ENCODE measurements around the gene DOK7. TPM values are rescaled to one million over a fixed set of nuclear protein-coding genes. Genes with fewer than 3 reads are reported as not detected.

The DOK7 gene
- total RNA-seq, 6 experiments from 2014 or later = 0.73 to 2.4 (median 1.5) TPM

DNA sequence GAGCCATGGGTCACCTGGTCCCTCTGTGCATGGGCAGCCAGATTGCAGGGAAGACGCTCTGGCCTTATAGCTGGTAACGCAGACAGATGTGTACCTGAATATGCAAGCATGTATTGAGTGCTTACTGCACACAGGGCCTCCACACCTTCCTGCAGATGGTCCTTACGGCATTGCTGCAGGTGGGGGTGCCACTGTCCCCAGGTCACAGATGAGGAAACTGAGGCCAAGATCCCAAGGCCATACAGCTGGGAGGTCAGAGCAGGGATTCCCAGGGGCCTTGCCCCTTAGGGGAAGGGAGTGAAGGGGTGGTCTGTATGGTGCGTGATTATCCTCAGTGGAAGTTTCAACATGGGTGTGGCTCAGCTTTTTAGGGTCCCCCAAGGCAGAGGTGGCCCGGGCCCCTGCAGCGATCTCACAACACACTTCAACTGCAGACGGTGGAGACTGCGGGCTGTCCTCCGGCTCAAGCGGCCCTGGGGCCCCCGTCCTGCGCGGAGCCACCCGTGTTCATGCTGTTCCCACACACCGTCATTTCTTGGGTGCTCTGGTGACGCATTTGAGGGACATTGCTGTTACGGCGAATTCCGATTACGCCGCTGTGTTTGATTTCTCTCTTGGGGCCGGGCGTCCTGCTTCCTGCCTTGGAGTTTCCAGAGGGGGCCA lies 8.1 kb downstream of the DOK7 start:
- no peaks in the 10 kb centered on the region for H3K36me3 ChIP-seq
- no peaks in the 10 kb centered on the region for H3K4me1 ChIP-seq
- DNase-seq (no peak), ATAC-seq (no peak)
- H3K9me3 ChIP-seq = no peaks in the 10 kb centered on the region
- H3K27me3 ChIP-seq = no peaks in the 10 kb centered on the region
- H3K4me3 ChIP-seq = no peak overlapping the region
- 100% methylated on average over 4 of the region's 23 CpGs for WGBS (ENCODE audit: insufficient coverage, low coverage, low lambda C conversion rate, missing lambda C conversion rate)
- intact Hi-C loops (cut with DNase I) = no loop called here
- TF ChIP-seq, protein P1, sequence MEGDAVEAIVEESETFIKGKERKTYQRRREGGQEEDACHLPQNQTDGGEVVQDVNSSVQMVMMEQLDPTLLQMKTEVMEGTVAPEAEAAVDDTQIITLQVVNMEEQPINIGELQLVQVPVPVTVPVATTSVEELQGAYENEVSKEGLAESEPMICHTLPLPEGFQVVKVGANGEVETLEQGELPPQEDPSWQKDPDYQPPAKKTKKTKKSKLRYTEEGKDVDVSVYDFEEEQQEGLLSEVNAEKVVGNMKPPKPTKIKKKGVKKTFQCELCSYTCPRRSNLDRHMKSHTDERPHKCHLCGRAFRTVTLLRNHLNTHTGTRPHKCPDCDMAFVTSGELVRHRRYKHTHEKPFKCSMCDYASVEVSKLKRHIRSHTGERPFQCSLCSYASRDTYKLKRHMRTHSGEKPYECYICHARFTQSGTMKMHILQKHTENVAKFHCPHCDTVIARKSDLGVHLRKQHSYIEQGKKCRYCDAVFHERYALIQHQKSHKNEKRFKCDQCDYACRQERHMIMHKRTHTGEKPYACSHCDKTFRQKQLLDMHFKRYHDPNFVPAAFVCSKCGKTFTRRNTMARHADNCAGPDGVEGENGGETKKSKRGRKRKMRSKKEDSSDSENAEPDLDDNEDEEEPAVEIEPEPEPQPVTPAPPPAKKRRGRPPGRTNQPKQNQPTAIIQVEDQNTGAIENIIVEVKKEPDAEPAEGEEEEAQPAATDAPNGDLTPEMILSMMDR (IDR thresholded peaks at IDR 0.05) = no peak
- no peak for TF ChIP-seq POLR2A (IDR thresholded peaks at IDR 0.05)
- H3K27ac ChIP-seq = no peak overlapping the region

DNA sequence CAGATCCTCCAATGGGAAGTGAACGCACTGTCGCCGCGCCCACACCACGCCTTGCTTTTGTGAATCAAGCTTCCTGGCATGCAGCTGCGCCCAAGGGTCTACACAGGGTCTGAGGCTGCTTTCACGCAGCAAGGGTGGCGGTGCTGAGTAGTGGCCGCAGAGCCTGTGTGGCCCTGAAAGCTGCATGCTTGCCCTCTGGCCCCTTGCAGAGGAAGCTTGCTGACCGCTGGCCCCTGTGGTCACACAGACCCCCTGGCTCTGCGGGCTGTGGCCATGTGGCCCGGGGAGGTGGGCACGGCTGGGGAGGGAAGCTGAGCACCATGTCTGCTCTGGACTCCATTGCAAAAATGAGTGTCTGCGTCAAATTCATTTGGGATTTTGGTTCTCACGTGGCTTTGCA lies 8.8 kb downstream of the DOK7 start:
- ATAC-seq (no peak), DNase-seq (peak in 1 of 3 donors; percentile 39)
- H3K36me3 ChIP-seq = no peaks in the 10 kb centered on the region
- no peak overlapping the region for H3K4me3 ChIP-seq
- H3K27me3 ChIP-seq = no peaks in the 10 kb centered on the region
- no peak overlapping the region for H3K27ac ChIP-seq
- intact Hi-C loops (cut with DNase I) = no loop called here
- H3K4me1 ChIP-seq = no peaks in the 10 kb centered on the region
- TF ChIP-seq, protein P1 (IDR thresholded peaks at IDR 0.05) = no peak
- TF ChIP-seq POLR2A (IDR thresholded peaks at IDR 0.05) = no peak
- WGBS (ENCODE audit: insufficient coverage, low coverage, low lambda C conversion rate, missing lambda C conversion rate) = no CpG with 5 or more reads among the region's 15 CpGs
- H3K9me3 ChIP-seq = no peaks in the 10 kb centered on the region

DNA sequence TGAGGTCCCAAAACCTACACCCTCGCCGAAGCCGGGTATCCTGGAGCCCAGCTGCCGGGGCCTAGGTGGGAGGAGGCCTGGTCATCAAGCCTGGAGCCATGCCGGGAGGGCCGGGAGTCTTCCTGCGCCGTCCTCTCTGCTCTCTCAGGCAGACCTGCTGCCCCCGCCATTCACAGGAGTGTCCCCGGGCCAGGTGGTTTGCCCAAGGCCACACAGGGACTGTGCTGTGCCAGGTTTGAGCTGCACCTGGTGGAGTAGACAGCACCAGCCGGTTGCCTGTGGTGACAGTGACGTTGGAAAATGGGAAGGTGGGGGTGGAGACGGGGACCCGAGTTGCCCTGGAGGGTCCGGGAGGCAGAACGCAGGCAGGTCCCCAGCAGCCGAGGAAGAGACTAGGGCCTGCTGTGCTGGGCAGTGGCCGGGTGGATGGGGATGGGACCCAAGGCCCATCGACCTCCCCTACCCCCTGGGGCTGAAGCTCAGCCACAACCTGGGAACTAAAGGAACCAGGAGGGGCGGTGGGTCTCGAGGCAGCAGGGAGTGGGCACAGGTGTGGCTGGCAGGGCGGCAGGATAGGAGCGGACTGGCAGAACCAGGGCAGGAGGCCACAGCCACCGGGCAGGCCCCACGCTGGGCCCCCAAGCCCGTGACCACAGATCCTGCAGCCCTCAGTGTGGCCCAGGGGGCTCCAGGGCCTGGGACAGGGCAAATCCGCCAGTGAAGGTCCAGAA lies 9.5 kb downstream of the DOK7 start:
- no peaks in the 10 kb centered on the region for H3K36me3 ChIP-seq
- no peak overlapping the region for H3K4me3 ChIP-seq
- no peaks in the 10 kb centered on the region for H3K9me3 ChIP-seq
- DNase-seq (peak in 2 of 3 donors; percentile 15 to 43), ATAC-seq (no peak)
- 80% methylated on average over 11 of the region's 27 CpGs for WGBS (ENCODE audit: insufficient coverage, low coverage, low lambda C conversion rate, missing lambda C conversion rate)
- no peaks in the 10 kb centered on the region for H3K4me1 ChIP-seq
- intact Hi-C loops (cut with DNase I) = no loop called here
- H3K27me3 ChIP-seq = no peaks in the 10 kb centered on the region
- TF ChIP-seq, protein P1 (IDR thresholded peaks at IDR 0.05) = no peak
- TF ChIP-seq POLR2A (IDR thresholded peaks at IDR 0.05) = no peak
- no peak overlapping the region for H3K27ac ChIP-seq

DNA sequence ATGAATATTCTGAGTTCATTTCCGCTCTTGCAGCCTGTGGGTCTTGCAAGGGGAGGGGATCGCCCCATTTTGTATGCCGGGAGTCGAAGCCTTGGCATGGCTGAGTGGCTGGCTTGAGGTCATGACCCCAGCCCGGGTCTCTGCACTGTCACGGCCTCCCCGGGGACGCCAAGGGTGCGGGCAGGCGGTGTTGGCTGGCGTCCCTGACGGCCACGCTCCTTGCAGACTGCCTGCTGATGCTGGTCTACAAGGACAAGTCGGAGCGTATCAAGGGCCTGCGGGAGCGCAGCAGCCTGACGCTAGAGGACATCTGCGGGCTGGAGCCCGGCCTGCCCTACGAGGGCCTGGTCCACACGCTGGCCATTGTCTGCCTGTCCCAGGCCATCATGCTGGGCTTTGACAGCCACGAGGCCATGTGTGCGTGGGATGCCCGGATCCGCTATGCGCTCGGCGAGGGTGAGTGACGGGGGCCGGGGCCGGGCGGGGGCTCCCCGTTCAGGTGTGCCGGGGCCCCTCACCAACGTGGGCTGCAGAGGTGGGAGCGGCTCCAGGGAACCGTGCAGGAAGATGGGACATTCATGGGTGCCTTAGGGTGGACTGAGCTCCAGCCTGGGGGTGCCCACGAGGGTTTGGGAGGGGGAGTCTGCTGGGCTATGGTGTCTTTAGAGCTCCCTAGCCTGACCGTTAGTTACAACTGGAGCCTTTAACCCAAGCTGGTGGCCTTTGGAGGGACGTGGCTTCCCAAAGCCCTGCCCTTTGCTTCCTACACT lies 10.3 kb downstream of the DOK7 start:
- H3K27me3 ChIP-seq = no peaks in the 10 kb centered on the region

More for the DNA sequence above, 10.3 kb downstream of the DOK7 start:
- ATAC-seq (no peak), DNase-seq (peak in 2 of 3 donors; percentile 15 to 40)
- intact Hi-C loops (cut with DNase I) = no loop called here
- Histone ChIP-seq H3K4me3 (no peak overlapping the region), H3K36me3 (no peaks in the 10 kb centered on the region), H3K4me1 (no peaks in the 10 kb centered on the region), H3K27ac (no peak overlapping the region), H3K9me3 (no peaks in the 10 kb centered on the region)
- TF ChIP-seq POLR2A (IDR thresholded peaks at IDR 0.05) = no peak
- TF ChIP-seq, protein P1 (IDR thresholded peaks at IDR 0.05) = no peak
- 40% methylated on average over 2 of the region's 41 CpGs for whole genome bisulfite sequencing (ENCODE audit: insufficient coverage, low coverage, low lambda C conversion rate, missing lambda C conversion rate)
